ENCODE results near the gene TH. TPM values are rescaled to one million over a fixed set of nuclear protein-coding genes. Genes with fewer than 3 reads are reported as not detected.
"Not testable (repeated sequence)": the region's sequence is repeated elsewhere in the genome, so short reads cannot be mapped to it uniquely, and the experiment has no call there.

The TH gene
- total and polyA plus RNA-seq, 4 donors: 0.14 to 0.31 TPM; not detected in 2

DNA sequence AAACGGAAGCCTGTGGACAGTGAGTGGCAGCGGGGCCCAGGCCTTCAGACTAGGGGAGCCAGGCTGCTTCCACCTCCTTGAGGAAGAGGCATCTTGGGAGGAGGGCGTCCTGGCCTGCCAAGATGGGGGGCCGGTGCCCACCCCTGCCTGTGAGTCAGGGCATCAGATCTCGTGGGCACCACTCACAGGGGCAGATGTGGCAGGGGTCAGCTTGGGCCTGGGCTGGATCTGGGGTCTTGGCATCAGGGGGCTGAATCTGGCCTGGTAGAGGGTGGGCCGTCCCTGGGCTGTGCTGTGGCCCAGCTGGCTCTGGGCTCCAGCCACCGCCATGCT, 24.1 kb upstream of the TH start:
- TF ChIP-seq, protein P1, sequence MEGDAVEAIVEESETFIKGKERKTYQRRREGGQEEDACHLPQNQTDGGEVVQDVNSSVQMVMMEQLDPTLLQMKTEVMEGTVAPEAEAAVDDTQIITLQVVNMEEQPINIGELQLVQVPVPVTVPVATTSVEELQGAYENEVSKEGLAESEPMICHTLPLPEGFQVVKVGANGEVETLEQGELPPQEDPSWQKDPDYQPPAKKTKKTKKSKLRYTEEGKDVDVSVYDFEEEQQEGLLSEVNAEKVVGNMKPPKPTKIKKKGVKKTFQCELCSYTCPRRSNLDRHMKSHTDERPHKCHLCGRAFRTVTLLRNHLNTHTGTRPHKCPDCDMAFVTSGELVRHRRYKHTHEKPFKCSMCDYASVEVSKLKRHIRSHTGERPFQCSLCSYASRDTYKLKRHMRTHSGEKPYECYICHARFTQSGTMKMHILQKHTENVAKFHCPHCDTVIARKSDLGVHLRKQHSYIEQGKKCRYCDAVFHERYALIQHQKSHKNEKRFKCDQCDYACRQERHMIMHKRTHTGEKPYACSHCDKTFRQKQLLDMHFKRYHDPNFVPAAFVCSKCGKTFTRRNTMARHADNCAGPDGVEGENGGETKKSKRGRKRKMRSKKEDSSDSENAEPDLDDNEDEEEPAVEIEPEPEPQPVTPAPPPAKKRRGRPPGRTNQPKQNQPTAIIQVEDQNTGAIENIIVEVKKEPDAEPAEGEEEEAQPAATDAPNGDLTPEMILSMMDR (IDR thresholded peaks at IDR 0.05; ENCODE audit: control extremely low read depth, extremely low read depth): no peak
- 88 to 89% methylated on average over 7 of the region's 7 CpGs for WGBS, 2 donors
- no peak for ATAC-seq (ENCODE audit: insufficient read depth, low FRiP score)

DNA sequence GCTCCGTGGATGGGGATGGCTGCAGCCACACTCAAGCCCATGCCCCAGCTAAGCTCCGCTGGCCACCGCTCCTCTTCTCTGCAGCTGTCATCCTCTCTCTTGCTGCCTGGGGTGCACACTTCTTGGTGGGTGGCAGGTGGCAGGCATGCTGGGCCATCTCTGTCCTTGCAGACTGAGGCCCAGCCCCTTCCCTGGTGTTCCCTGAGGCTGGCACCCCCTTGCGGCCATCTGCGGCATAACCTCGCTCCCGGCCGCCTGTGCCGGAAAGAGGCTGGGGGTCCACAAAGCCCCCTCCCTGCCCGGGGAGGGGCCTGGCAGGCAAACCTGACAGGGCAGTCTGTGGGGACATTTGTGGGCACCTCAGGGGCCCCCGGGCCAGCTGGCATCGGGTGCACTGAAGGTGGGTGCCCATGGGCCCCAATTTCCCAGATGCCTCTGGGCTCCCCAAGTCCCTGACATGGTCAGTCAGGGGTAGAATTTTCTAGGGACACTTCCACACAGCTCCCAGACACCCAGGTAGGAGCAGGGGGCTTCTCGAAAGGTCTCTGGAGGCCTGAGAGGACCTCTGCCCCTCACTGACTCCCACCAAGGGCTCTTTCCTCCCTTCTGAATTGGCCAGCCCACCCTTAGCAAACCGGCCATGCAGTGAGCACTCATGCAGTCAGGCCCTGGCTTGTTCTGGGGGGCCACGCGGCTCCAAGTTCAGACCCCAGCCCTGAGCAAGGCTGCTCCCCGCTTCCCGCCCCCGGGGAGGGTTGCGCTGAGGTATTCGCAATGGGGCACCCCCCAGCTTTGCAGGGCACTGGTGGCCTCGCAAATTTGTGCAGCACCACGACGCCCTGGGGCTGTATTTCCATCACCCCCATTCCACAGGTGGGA, 23.5 kb upstream of the TH start:
- no peak overlapping the region for H3K4me3 ChIP-seq
- no peak overlapping the region for H3K9ac ChIP-seq (ENCODE audit: insufficient read depth in 1 of 2, low read length in 2 of 2)
- WGBS, 2 donors: 50 to 55% methylated on average over 24 of the region's 24 CpGs
- no peaks in the 10 kb centered on the region for H3K4me1 ChIP-seq (ENCODE audit: control insufficient read depth in 5 of 5, insufficient read depth in 5 of 5, low read length in 5 of 5)
- ATAC-seq (ENCODE audit: insufficient read depth, low FRiP score): no peak
- TF ChIP-seq, protein P1 (IDR thresholded peaks at IDR 0.05; ENCODE audit: control extremely low read depth, extremely low read depth): peak; percentile 16
- DNase-seq: peak in 2 of 3 donors; percentile 18 to 55
- peaks cover 0 to 7% (median 0%) of the 10 kb centered on the region in 3 donors for H3K27me3 ChIP-seq (ENCODE audit: control insufficient read depth in 3 of 3, insufficient read depth in 3 of 3, low read length in 2 of 3)
- no peaks in the 10 kb centered on the region for H3K36me3 ChIP-seq (ENCODE audit: control insufficient read depth in 4 of 4, insufficient read depth in 4 of 4, low read length in 4 of 4)
- H3K27ac ChIP-seq (ENCODE audit: low read depth in 1 of 2, low read length in 1 of 2): no peak overlapping the region
- H3K9me3 ChIP-seq (ENCODE audit: control insufficient read depth in 4 of 4, insufficient read depth in 3 of 4, low read length in 3 of 4): no peaks in the 10 kb centered on the region

More for the DNA sequence above, 24.1 kb upstream of the TH start:
- no peak overlapping the region for H3K27ac ChIP-seq (ENCODE audit: low read depth in 1 of 2, low read length in 1 of 2)
- no peak overlapping the region for H3K4me3 ChIP-seq
- no peak overlapping the region for H3K9ac ChIP-seq (ENCODE audit: insufficient read depth in 1 of 2, low read length in 2 of 2)
- no peaks in the 10 kb centered on the region for H3K4me1 ChIP-seq (ENCODE audit: control insufficient read depth in 5 of 5, insufficient read depth in 5 of 5, low read length in 5 of 5)
- peaks cover 0 to 4% (median 0%) of the 10 kb centered on the region in 3 donors for H3K27me3 ChIP-seq (ENCODE audit: control insufficient read depth in 3 of 3, insufficient read depth in 3 of 3, low read length in 2 of 3)
- DNase-seq: no peak
- H3K36me3 ChIP-seq (ENCODE audit: control insufficient read depth in 4 of 4, insufficient read depth in 4 of 4, low read length in 4 of 4): no peaks in the 10 kb centered on the region
- no peaks in the 10 kb centered on the region for H3K9me3 ChIP-seq (ENCODE audit: control insufficient read depth in 4 of 4, insufficient read depth in 3 of 4, low read length in 3 of 4)

DNA sequence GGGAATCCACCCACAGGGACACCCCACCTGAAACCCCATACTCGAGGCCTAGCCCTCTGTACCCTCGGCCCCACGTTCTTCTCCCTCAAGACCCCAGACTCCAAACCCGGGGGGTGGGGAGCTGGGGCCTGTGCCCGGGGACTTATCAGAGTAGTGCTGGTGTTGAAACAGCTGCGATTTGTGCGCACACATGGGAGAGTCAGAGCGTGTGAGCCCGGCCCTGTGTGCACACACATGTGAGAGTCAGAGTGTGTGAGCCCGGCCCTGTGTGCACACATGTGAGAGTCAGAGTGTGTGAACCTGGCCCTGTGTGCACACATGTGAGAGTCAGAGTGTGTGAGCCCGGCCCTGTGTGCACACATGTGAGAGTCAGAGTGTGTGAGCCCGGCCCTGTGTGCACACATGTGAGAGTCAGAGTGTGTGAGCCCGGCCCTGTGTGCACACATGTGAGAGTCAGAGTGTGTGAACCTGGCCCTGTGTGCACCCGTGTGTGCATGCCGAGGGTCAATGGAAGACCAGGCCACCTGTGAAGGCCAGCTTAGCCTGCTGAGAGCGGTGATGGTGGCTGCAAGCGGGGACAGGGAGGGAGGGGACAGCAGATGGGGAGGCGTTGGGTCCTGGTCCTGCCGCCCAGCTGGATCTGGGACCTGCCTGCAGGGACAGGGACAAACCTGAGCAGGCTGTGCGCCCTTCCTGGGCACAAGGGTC, 22.4 kb upstream of the TH start:
- not testable (repeated sequence) for H3K4me1 ChIP-seq (ENCODE audit: control insufficient read depth in 5 of 5, insufficient read depth in 5 of 5, low read length in 5 of 5); H3K9ac ChIP-seq (ENCODE audit: insufficient read depth in 1 of 2, low read length in 2 of 2); H3K36me3 ChIP-seq (ENCODE audit: control insufficient read depth in 4 of 4, insufficient read depth in 4 of 4, low read length in 4 of 4); H3K27me3 ChIP-seq (ENCODE audit: control insufficient read depth in 3 of 3, insufficient read depth in 3 of 3, low read length in 2 of 3); DNase-seq; ATAC-seq (ENCODE audit: insufficient read depth, low FRiP score); H3K9me3 ChIP-seq (ENCODE audit: control insufficient read depth in 4 of 4, insufficient read depth in 3 of 4, low read length in 3 of 4); H3K4me3 ChIP-seq; H3K27ac ChIP-seq (ENCODE audit: low read depth in 1 of 2, low read length in 1 of 2)
- 78 to 80% methylated on average over 17 to 18 of the region's 20 CpGs for WGBS, 2 donors

Measured in lung (tissue), 12 donors.